Measurements from ENCODE around the gene TTC39C. TPM values are rescaled to one million over a fixed set of nuclear protein-coding genes. Genes with fewer than 3 reads are reported as not detected.

TTC39C gene
- total RNA-seq, 2 experiments from 2014 or later = 82.6 to 91.8 TPM

GRCh38 chr18:24000613-24001490 lies 13.7 kb upstream of the TTC39C start:
- Mint-ChIP-seq H3K27me3 (no peaks in the 10 kb centered on the region), H3K27ac (peak overlapping the region; percentile 77), H3K9me3 (no peaks in the 10 kb centered on the region), H3K4me1 (ENCODE audit: low read depth) (peaks cover 70% of the 10 kb centered on the region), H3K4me3 (peak overlapping the region; percentile 65), H3K36me3 (ENCODE audit: low read depth) (no peaks in the 10 kb centered on the region)
- Histone ChIP-seq H3K27me3 (ENCODE audit: control insufficient read depth in 1 of 2, insufficient read depth in 2 of 2, low read length in 2 of 2) (no peaks in the 10 kb centered on the region), H3K27ac (ENCODE audit: low read depth in 1 of 2, low read length in 2 of 2) (peak overlapping the region; percentile 25 to 39), H3K4me3 (ENCODE audit: low read length) (peak overlapping the region; percentile 25), H3K9me3 (ENCODE audit: control insufficient read depth in 1 of 2, insufficient read depth in 1 of 2, low read length in 2 of 2) (no peaks in the 10 kb centered on the region), H3K4me1 (ENCODE audit: insufficient read depth, low read length) (peaks cover 97% of the 10 kb centered on the region), H3K36me3 (ENCODE audit: insufficient read depth, low read length) (no peaks in the 10 kb centered on the region)
- intact Hi-C loops (cut with DNase I, micrococcal nuclease) = loop anchor here in 1 of 2 experiments (5.0 kb wide), 1 partner anchor 179 kb away; no protein-coding TSS in a partner anchor
- TF ChIP-seq CTCF (IDR thresholded peaks at IDR 0.05) = no peak
- ATAC-seq (ENCODE audit: poor library complexity) (peak; percentile 56), DNase-seq (peak in 3 of 14 experiments; percentile 51 to 60 (median 53))
- ChIA-PET POLR2A (interaction anchor here (0.8 to 4.1 kb wide), 6 partner anchors 8 to 35 kb away, joined by 3 to 13 read pairs (median 3); partner anchors contain the start of gene TTC39C), CTCF (interaction anchor here (0.6 to 1.1 kb wide), 4 partner anchors 54 to 133 kb away, joined by 3 to 4 read pairs (median 3); no protein-coding TSS in a partner anchor)

- no peaks in the 10 kb centered on the region for H3K36me3 Mint-ChIP-seq (ENCODE audit: low read depth)
- DNase-seq = peak in 2 of 14 experiments; percentile 50 to 54
- no peaks in the 10 kb centered on the region for H3K9me3 ChIP-seq (ENCODE audit: control insufficient read depth in 1 of 2, insufficient read depth in 1 of 2, low read length in 2 of 2)
- peaks cover 94% of the 10 kb centered on the region for H3K4me1 ChIP-seq (ENCODE audit: insufficient read depth, low read length)
- CTCF ChIA-PET = no interaction called here
- no peaks in the 10 kb centered on the region for H3K27me3 Mint-ChIP-seq
- intact Hi-C loops (cut with DNase I, micrococcal nuclease) = loop anchor here in 1 of 2 experiments (2.0 to 5.0 kb wide), 2 partner anchors 180 to 380 kb away; no protein-coding TSS in a partner anchor
- H3K4me3 ChIP-seq (ENCODE audit: low read length) = no peak overlapping the region
- no peaks in the 10 kb centered on the region for H3K9me3 Mint-ChIP-seq
- H3K4me1 Mint-ChIP-seq (ENCODE audit: low read depth) = peaks cover 70% of the 10 kb centered on the region
- no peak for TF ChIP-seq CTCF (IDR thresholded peaks at IDR 0.05)
- peak overlapping the region; percentile 37 for H3K4me3 Mint-ChIP-seq
- H3K27ac ChIP-seq (ENCODE audit: low read depth in 1 of 2, low read length in 2 of 2) = peak overlapping the region in 1 of 2 donors; percentile 70
- ATAC-seq (ENCODE audit: poor library complexity) = no peak
- no peaks in the 10 kb centered on the region for H3K27me3 ChIP-seq (ENCODE audit: control insufficient read depth in 1 of 2, insufficient read depth in 2 of 2, low read length in 2 of 2)
- POLR2A ChIA-PET = interaction anchor here (1.0 kb wide), 1 partner anchor 11 kb away, joined by 4 read pairs; the partner anchor contains the start of gene TTC39C
- H3K27ac Mint-ChIP-seq = peak overlapping the region; percentile 77
- H3K36me3 ChIP-seq (ENCODE audit: insufficient read depth, low read length) = no peaks in the 10 kb centered on the region
Observed at GRCh38 chr18:24002479-24002878, 12.1 kb upstream of the TTC39C start.

GRCh38 chr18:24003288-24003687 lies 11.3 kb upstream of the TTC39C start:
- TF ChIP-seq CTCF (IDR thresholded peaks at IDR 0.05) = no peak
- H3K27me3 ChIP-seq (ENCODE audit: control insufficient read depth in 1 of 2, insufficient read depth in 2 of 2, low read length in 2 of 2) = no peaks in the 10 kb centered on the region
- Mint-ChIP-seq H3K9me3 (no peaks in the 10 kb centered on the region), H3K36me3 (ENCODE audit: low read depth) (no peaks in the 10 kb centered on the region), H3K27ac (peak overlapping the region; percentile 77), H3K4me1 (ENCODE audit: low read depth) (peaks cover 75% of the 10 kb centered on the region), H3K4me3 (no peak overlapping the region), H3K27me3 (no peaks in the 10 kb centered on the region)
- CTCF ChIA-PET = interaction anchor here (0.7 kb wide), 1 partner anchor 85 kb away, joined by 3 read pairs; no protein-coding TSS in a partner anchor
- H3K9me3 ChIP-seq (ENCODE audit: control insufficient read depth in 1 of 2, insufficient read depth in 1 of 2, low read length in 2 of 2) = no peaks in the 10 kb centered on the region
- POLR2A ChIA-PET = interaction anchor here (1.0 kb wide), 1 partner anchor 11 kb away, joined by 4 read pairs; the partner anchor contains the start of gene TTC39C
- ATAC-seq (ENCODE audit: poor library complexity) (no peak), DNase-seq (no peak)
- H3K4me1 ChIP-seq (ENCODE audit: insufficient read depth, low read length) = peaks cover 92% of the 10 kb centered on the region
- H3K36me3 ChIP-seq (ENCODE audit: insufficient read depth, low read length) = no peaks in the 10 kb centered on the region
- H3K27ac ChIP-seq (ENCODE audit: low read depth in 1 of 2, low read length in 2 of 2) = peak overlapping the region in 1 of 2 donors; percentile 70
- intact Hi-C loops (cut with DNase I, micrococcal nuclease) = loop anchor here in 1 of 2 experiments (2.0 to 5.0 kb wide), 2 partner anchors 181 to 380 kb away; no protein-coding TSS in a partner anchor
- no peak overlapping the region for H3K4me3 ChIP-seq (ENCODE audit: low read length)
